GM12872 (cell line): ENCODE data around the gene P2RY12.

ENCODE experiments used
- TF ChIP-seq, protein P1 (sequence below): IDR thresholded peaks from 3 replicates; pipeline ENCODE4 v1.5.1; 2011; ENCODE audit warnings: low read depth, mild to moderate bottlenecking, low read length, moderate library complexity; ENCODE audit not compliant: insufficient read depth

P2RY12 gene

DNA sequence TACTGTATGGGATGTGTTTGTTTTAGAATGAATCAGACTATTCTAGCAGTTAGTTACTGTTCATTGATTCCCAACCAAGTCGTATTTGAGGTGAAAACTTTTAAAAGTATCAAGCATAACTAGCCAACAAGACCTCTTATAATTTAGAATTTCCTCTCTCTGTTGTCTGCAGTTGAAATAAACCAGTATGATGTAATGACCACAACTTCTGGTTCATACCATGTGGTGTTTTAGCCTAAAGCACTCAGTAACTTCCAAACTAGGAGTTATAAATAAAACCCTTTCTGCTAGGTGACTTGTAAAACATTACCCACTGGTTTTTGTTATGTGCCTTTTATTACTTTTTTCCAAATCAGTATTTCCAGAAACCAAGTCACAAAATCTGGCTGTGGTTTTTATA lies 19.8 kb upstream of the P2RY12 start:
- TF ChIP-seq, protein P1, sequence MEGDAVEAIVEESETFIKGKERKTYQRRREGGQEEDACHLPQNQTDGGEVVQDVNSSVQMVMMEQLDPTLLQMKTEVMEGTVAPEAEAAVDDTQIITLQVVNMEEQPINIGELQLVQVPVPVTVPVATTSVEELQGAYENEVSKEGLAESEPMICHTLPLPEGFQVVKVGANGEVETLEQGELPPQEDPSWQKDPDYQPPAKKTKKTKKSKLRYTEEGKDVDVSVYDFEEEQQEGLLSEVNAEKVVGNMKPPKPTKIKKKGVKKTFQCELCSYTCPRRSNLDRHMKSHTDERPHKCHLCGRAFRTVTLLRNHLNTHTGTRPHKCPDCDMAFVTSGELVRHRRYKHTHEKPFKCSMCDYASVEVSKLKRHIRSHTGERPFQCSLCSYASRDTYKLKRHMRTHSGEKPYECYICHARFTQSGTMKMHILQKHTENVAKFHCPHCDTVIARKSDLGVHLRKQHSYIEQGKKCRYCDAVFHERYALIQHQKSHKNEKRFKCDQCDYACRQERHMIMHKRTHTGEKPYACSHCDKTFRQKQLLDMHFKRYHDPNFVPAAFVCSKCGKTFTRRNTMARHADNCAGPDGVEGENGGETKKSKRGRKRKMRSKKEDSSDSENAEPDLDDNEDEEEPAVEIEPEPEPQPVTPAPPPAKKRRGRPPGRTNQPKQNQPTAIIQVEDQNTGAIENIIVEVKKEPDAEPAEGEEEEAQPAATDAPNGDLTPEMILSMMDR, result no peak

DNA sequence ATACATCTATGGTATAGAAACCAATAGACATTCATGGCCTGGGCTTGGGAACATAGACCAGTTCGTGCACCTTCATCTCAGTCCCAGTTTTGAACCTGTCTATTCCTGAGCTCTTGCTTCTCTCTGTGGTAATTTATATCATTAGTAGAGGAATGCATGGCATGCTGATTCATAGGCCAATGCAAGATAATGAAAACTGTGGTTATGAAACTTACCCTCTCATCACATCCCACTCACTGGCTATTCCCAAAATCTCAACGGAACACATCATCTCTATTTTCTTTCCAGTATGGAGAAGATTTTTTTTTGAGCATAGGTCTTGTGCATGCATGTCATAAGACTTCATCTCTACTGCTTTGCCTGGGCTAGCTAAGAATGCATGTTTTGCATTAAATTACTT lies 18.7 kb upstream of the P2RY12 start:
- TF ChIP-seq, protein P1, result no peak

DNA sequence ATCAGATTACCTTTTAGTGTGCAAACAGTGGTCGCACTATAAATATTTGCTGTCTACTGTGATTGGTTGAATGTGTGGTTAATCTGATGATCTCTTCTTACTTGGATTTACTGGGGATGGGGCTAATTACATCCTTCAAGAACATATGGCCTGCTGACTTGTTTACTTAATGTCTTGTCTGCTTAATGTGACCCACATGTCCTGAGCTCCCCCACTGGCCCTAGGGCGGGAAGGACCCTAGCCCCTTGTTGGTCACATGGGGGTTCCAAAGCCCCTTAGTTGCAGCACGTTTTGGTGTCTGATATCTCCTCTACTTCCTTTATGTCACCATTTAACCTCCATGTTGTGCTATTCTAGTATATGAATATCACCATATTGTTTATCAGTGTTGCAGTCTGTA lies 17.8 kb upstream of the P2RY12 start:
- TF ChIP-seq, protein P1, result no peak

DNA sequence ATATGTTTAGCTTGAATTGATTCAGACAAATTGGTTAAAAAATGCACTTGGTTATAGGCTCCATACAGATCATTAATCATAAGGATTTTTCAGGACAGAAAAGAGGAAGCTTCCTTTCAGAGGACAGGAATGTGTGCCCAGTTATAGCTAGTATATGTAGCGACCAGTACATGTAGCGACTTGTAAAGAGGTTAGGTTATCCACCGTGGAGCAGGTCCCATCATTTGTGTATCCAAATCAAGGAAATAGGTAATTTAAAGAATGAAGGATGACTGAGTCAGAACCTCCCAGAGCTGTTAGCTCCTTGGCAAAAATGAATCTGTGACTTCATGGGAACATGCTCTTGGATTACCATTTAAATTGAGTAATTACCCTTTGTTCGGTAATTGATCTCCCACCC lies 15.8 kb upstream of the P2RY12 start:
- TF ChIP-seq, protein P1, result no peak

DNA sequence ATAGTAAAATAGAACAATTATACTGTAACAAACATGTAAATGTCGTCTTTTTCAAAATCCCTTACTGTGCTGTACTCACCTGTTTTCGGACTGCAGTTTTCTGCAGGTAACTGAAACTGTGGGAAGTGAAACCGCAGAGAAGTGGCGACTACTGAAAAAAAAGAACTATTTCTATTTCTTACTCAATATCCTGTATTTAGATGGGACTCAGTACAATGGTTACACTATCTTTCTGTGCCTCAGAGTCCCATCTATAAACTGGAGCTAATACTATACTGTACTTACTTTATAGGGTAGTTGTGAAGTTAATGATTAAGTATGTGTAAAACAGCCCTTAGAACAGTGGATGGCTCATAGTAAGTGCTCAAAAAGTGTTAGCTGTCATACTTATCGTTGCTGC lies 14.3 kb upstream of the P2RY12 start:
- TF ChIP-seq, protein P1, result no peak

DNA sequence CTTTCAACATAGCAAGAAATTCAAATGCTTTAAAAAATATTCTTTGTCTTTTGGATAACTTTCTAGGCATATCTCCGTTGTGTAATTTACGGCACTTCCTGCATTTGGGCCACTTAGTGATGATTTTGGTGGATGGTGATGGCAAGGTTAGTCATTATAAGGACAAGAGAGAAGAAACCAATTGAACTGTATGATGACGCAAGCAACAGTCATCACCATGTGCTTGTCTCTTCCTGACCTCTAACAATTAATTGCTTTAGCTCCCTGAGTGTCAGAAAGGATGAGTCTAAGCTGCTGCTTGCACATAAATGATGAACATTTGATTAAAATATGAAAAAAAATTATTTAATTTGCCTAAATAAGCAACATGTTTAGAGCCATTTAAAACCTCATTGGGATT lies 11.3 kb upstream of the P2RY12 start:
- TF ChIP-seq, protein P1, result no peak

DNA sequence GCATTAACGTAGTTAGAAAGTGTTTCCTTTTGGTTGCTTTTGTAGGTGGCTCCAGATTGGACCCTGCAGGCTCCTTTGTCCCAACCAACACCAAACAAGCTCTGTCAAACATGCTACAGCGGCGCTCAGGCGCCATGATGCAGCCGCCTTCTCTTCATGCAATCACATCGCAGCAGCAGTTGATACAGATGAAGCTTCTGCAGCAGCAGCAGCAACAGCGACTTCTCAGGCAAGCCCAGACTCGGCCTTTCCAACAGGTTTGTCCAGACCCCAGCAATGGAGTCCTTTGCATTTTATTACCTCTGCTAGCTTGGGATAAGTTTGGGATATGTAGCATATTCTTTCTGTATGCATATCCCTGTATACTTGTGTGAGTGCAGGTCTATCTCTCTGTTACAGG lies 10.1 kb upstream of the P2RY12 start:
- TF ChIP-seq, protein P1, result no peak

DNA sequence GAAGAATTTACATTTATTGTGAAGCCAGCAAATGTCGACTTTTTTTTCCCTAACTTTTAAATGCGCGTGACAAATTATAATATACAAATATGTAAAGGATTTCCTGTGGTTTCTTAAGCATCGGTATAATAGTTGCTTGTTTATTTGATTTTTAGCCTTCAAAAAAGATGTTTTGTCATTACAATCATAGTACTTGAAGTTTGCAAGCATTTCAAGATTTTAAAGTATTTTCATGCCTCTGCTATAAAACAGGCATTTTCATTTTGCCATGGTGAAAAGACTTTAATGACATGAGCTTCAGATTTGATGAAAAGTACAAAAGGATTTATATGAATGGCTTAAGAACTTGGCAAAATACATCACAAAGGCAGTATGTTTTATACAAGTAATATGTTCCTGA lies 9.4 kb upstream of the P2RY12 start:
- TF ChIP-seq, protein P1, result no peak
